GM12891 (cell line): Measurements from ENCODE around the gene CBX7. TPM values are rescaled to one million over a fixed set of nuclear protein-coding genes. Genes with fewer than 3 reads are reported as not detected.

ENCODE experiments used
- DNase-seq: peaks from one replicate; pipeline ENCODE4 v3.0.0; 2011; ENCODE audit warnings: low spot score; ENCODE audit not compliant: insufficient read length
- FAIRE-seq: peaks from 2 replicates; lab custom pipeline; 2011; peaks lifted over from hg19 to GRCh38; lab: Jason Lieb, UNC
- PAX5 ChIP-seq: IDR thresholded peaks from 2 replicates; pipeline ENCODE4 v1.6.1; 2011; ENCODE audit warnings: low read length, moderate library complexity, mild to moderate bottlenecking; ENCODE audit not compliant: insufficient read depth, severe bottlenecking
- POLR2A ChIP-seq: IDR thresholded peaks from 2 replicates; pipeline ENCODE4 v1.6.1; 2011; ENCODE audit warnings: low read depth, low read length, control low read depth
- POLR2AphosphoS5 ChIP-seq: IDR thresholded peaks from 2 replicates; pipeline ENCODE4 v1.6.1; 2011; ENCODE audit warnings: low read depth, low read length, control low read depth
- POU2F2 ChIP-seq: IDR thresholded peaks from 2 replicates; pipeline ENCODE4 v1.6.1; 2011; ENCODE audit warnings: low read depth, mild to moderate bottlenecking, control low read depth, low read length, moderate library complexity
- SPI1 ChIP-seq: IDR thresholded peaks from 2 replicates; pipeline ENCODE4 v1.6.1; 2011; ENCODE audit warnings: low read depth, low read length, control low read depth
- TAF1 ChIP-seq: IDR thresholded peaks from 2 replicates; pipeline ENCODE4 v1.6.1; 2011; ENCODE audit warnings: low read depth, low read length, control low read depth
- polyA plus RNA-seq: library from polyadenylated mRNA; unstranded; fragments of >200 nt; gene quantifications from one replicate; pipeline ENCODE4 v1.2.1, GENCODE V29; 2012; ENCODE audit warnings: low read depth, missing spikeins, inconsistent platforms; ENCODE audit not compliant: missing spikeins

Gene CBX7
- polyA plus RNA-seq, result 10.8 TPM

- DNase-seq (peak; percentile 94), FAIRE-seq (peak; percentile 99)
- no peak for TF ChIP-seq TAF1
- TF ChIP-seq PAX5, result peak; percentile 27
These were observed at the start of gene CBX7 for GRCh38 chr22:39152511-39153219. TSS of gene CBX7 (minus strand) at chr22:39152680. CDS start at chr22:39152444, 236 bp downstream.

GRCh38 chr22:39197578-39197977 lies 45.1 kb upstream of the CBX7 start:
- DNase-seq (no peak), FAIRE-seq (no peak)
- TF ChIP-seq SPI1, result no peak
- no peak for TF ChIP-seq POU2F2

GRCh38 chr22:39194098-39194497 lies 41.6 kb upstream of the CBX7 start:
- DNase-seq, result no peak
- TF ChIP-seq POLR2A (no peak), PAX5 (no peak), SPI1 (no peak), TAF1 (no peak), POLR2AphosphoS5 (no peak), POU2F2 (no peak)
- FAIRE-seq, result no peak

GRCh38 chr22:39188809-39189208 lies 36.3 kb upstream of the CBX7 start:
- DNase-seq (no peak), FAIRE-seq (no peak)
- TF ChIP-seq SPI1 (no peak), POLR2AphosphoS5 (no peak), PAX5 (no peak)

- FAIRE-seq, result no peak
- no peak for TF ChIP-seq TAF1
- no peak for TF ChIP-seq POU2F2
- TF ChIP-seq POLR2A, result no peak
- TF ChIP-seq PAX5, result no peak
- TF ChIP-seq SPI1, result no peak
- TF ChIP-seq POLR2AphosphoS5, result no peak
- no peak for DNase-seq
These were observed 33.1 kb upstream of the CBX7 start for GRCh38 chr22:39185601-39186012.

GRCh38 chr22:39184586-39185577 lies 32.4 kb upstream of the CBX7 start:
- no peak for TF ChIP-seq SPI1
- TF ChIP-seq POU2F2, result no peak
- no peak for TF ChIP-seq POLR2AphosphoS5
- no peak for TF ChIP-seq TAF1
- no peak for TF ChIP-seq POLR2A
- no peak for TF ChIP-seq PAX5
- FAIRE-seq (no peak), DNase-seq (no peak)

GRCh38 chr22:39183991-39184585 lies 31.6 kb upstream of the CBX7 start:
- no peak for DNase-seq
- no peak for FAIRE-seq
- TF ChIP-seq PAX5 (no peak), POLR2AphosphoS5 (no peak), TAF1 (no peak), POU2F2 (no peak), SPI1 (no peak), POLR2A (no peak)

GRCh38 chr22:39182478-39183030 lies 30.1 kb upstream of the CBX7 start:
- FAIRE-seq, result no peak
- TF ChIP-seq PAX5 (no peak), SPI1 (no peak)
- no peak for DNase-seq

GRCh38 chr22:39181778-39182177 lies 29.3 kb upstream of the CBX7 start:
- DNase-seq (no peak), FAIRE-seq (no peak)
- TF ChIP-seq PAX5, result no peak
- TF ChIP-seq POLR2A, result no peak
- TF ChIP-seq SPI1, result no peak
- TF ChIP-seq POU2F2, result no peak
- TF ChIP-seq TAF1, result no peak
- no peak for TF ChIP-seq POLR2AphosphoS5
